Measurements from ENCODE around the gene SLC17A6. TPM values are rescaled to one million over a fixed set of nuclear protein-coding genes. Genes with fewer than 3 reads are reported as not detected.

SLC17A6 gene
- polyA plus RNA-seq, 1 donor from 2014 or later: 3.3 TPM

DNA sequence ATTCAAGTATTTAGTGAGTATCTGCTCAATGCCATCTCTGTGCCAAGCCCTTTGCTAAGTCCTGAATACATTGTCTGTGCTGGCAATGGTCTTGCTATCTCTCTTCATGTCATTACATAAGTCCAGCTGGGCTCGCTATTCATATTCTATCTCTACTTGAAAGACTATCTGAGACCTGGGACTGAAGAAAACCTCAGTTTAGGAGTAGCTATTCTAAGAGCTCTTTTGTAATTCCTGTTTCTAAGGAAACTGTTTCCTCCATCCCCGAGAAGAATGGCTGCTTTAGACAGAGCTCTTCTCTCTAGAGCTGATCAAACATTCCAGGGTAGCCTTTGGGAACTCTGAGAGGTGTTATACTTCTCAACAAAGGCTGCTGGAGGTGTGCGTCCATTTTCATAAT, 33.0 kb downstream of the SLC17A6 start:
- no peaks in the 10 kb centered on the region for H3K36me3 ChIP-seq (ENCODE audit: insufficient read depth, low read length)
- no peaks in the 10 kb centered on the region for H3K9me2 ChIP-seq (ENCODE audit: insufficient read depth, low read length)
- H3K9ac ChIP-seq (ENCODE audit: low read length): no peak overlapping the region
- no peaks in the 10 kb centered on the region for H4K20me1 ChIP-seq (ENCODE audit: insufficient read depth)
- no peaks in the 10 kb centered on the region for H3F3A ChIP-seq (ENCODE audit: insufficient read depth, low read length, poor library complexity, severe bottlenecking)
- no peaks in the 10 kb centered on the region for H3K9me3 ChIP-seq (ENCODE audit: low read length)
- H3K4me2 ChIP-seq (ENCODE audit: low read length): no peak overlapping the region
- TF ChIP-seq MXI1 (conservative IDR thresholded peaks at IDR 0.05; ENCODE audit: poor library complexity, severe bottlenecking) (no peak), EZH2 (IDR thresholded peaks at IDR 0.05; ENCODE audit: borderline replicate concordance, insufficient read depth, low read length, poor library complexity, severe bottlenecking) (no peak)
- H2AFZ ChIP-seq (ENCODE audit: low read depth, low read length): no peak overlapping the region
- H3K27me3 ChIP-seq (ENCODE audit: insufficient read depth, low read depth, low read length): no peaks in the 10 kb centered on the region
- H3K27ac ChIP-seq (ENCODE audit: low read length): no peak overlapping the region
- no peaks in the 10 kb centered on the region for H3K79me2 ChIP-seq (replicated peaks; ENCODE audit: insufficient read depth, low read length)
- no peak overlapping the region for H3K4me3 ChIP-seq (ENCODE audit: low read length)

DNA sequence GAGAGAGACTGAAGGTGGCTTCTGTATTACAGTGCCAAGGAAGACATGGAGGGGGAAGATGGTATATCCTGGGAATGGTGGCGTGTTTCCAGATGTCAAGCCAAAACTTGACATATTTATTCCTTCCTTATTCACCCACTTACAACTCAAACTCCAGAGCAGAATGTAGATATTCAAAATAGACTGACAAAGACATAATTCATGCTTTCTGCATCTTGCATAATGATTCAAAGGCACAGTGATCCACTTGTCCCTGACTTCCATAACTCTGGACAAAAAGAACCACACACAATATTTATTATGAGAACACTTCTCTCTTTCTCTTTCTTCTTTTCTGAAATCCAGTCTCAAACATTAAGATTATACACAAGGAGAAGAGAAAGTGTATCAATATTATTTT, 48.9 kb downstream of the SLC17A6 start:
- Histone ChIP-seq H2AFZ (ENCODE audit: low read depth, low read length) (no peak overlapping the region), H3K27ac (ENCODE audit: low read length) (no peak overlapping the region), H3K4me2 (ENCODE audit: low read length) (no peak overlapping the region), H4K20me1 (ENCODE audit: insufficient read depth) (no peaks in the 10 kb centered on the region), H3K9me2 (ENCODE audit: insufficient read depth, low read length) (no peaks in the 10 kb centered on the region), H3K79me2 (replicated peaks; ENCODE audit: insufficient read depth, low read length) (no peaks in the 10 kb centered on the region), H3F3A (ENCODE audit: insufficient read depth, low read length, poor library complexity, severe bottlenecking) (no peaks in the 10 kb centered on the region), H3K9me3 (ENCODE audit: low read length) (no peaks in the 10 kb centered on the region), H3K36me3 (ENCODE audit: insufficient read depth, low read length) (no peaks in the 10 kb centered on the region), H3K27me3 (ENCODE audit: insufficient read depth, low read depth, low read length) (no peaks in the 10 kb centered on the region), H3K9ac (ENCODE audit: low read length) (no peak overlapping the region), H3K4me3 (ENCODE audit: low read length) (no peak overlapping the region)
- TF ChIP-seq POLR2AphosphoS5 (IDR thresholded peaks at IDR 0.05) (no peak), EZH2 (IDR thresholded peaks at IDR 0.05; ENCODE audit: borderline replicate concordance, insufficient read depth, low read length, poor library complexity, severe bottlenecking) (no peak), EP300 (conservative IDR thresholded peaks at IDR 0.05; ENCODE audit: poor library complexity, severe bottlenecking) (no peak), TAF1 (IDR thresholded peaks at IDR 0.05; ENCODE audit: low read depth) (no peak), MXI1 (conservative IDR thresholded peaks at IDR 0.05; ENCODE audit: poor library complexity, severe bottlenecking) (no peak), SMC3 (conservative IDR thresholded peaks at IDR 0.05; ENCODE audit: poor library complexity) (no peak), RAD21 (conservative IDR thresholded peaks at IDR 0.05) (no peak)
- TF ChIP-seq, protein P1, sequence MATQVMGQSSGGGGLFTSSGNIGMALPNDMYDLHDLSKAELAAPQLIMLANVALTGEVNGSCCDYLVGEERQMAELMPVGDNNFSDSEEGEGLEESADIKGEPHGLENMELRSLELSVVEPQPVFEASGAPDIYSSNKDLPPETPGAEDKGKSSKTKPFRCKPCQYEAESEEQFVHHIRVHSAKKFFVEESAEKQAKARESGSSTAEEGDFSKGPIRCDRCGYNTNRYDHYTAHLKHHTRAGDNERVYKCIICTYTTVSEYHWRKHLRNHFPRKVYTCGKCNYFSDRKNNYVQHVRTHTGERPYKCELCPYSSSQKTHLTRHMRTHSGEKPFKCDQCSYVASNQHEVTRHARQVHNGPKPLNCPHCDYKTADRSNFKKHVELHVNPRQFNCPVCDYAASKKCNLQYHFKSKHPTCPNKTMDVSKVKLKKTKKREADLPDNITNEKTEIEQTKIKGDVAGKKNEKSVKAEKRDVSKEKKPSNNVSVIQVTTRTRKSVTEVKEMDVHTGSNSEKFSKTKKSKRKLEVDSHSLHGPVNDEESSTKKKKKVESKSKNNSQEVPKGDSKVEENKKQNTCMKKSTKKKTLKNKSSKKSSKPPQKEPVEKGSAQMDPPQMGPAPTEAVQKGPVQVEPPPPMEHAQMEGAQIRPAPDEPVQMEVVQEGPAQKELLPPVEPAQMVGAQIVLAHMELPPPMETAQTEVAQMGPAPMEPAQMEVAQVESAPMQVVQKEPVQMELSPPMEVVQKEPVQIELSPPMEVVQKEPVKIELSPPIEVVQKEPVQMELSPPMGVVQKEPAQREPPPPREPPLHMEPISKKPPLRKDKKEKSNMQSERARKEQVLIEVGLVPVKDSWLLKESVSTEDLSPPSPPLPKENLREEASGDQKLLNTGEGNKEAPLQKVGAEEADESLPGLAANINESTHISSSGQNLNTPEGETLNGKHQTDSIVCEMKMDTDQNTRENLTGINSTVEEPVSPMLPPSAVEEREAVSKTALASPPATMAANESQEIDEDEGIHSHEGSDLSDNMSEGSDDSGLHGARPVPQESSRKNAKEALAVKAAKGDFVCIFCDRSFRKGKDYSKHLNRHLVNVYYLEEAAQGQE (IDR thresholded peaks at IDR 0.05; ENCODE audit: borderline replicate concordance): no peak
- TF ChIP-seq, protein P2, sequence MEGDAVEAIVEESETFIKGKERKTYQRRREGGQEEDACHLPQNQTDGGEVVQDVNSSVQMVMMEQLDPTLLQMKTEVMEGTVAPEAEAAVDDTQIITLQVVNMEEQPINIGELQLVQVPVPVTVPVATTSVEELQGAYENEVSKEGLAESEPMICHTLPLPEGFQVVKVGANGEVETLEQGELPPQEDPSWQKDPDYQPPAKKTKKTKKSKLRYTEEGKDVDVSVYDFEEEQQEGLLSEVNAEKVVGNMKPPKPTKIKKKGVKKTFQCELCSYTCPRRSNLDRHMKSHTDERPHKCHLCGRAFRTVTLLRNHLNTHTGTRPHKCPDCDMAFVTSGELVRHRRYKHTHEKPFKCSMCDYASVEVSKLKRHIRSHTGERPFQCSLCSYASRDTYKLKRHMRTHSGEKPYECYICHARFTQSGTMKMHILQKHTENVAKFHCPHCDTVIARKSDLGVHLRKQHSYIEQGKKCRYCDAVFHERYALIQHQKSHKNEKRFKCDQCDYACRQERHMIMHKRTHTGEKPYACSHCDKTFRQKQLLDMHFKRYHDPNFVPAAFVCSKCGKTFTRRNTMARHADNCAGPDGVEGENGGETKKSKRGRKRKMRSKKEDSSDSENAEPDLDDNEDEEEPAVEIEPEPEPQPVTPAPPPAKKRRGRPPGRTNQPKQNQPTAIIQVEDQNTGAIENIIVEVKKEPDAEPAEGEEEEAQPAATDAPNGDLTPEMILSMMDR (IDR thresholded peaks at IDR 0.05; ENCODE audit: poor library complexity, severe bottlenecking): no peak

Measured in neural cell (in vitro differentiated cells).